HG03025 (cell line): Measurements from ENCODE around the gene NCKIPSD.
"Not testable (repeated sequence)": the region's sequence is repeated elsewhere in the genome, so short reads cannot be mapped to it uniquely, and the experiment has no call there.

Experiments used
- ATAC-seq: cut with Tn5 transposase; IDR thresholded peaks from one replicate; pipeline ENCODE4 v1.9.1; 2021; ENCODE audit warnings: mild to moderate bottlenecking, moderate library complexity; ENCODE audit not compliant: unreplicated experiment, low FRiP score

The NCKIPSD gene

GRCh38 chr3:48685603-48686511, at the start of gene NCKIPSD:
Gene NCKIPSD (minus strand): TSS chr3:48685915. CDS start chr3:48685807, 108 bp downstream.
- peak; percentile 67 for ATAC-seq

GRCh38 chr3:48735075-48735767, 49.5 kb upstream of the NCKIPSD start:
- not testable (repeated sequence) for ATAC-seq

GRCh38 chr3:48734541-48734940, 48.8 kb upstream of the NCKIPSD start:
- ATAC-seq = not testable (repeated sequence)

- ATAC-seq = not testable (repeated sequence)
Measured at GRCh38 chr3:48733752-48734518, 48.2 kb upstream of the NCKIPSD start.

- no peak for ATAC-seq
Measured at GRCh38 chr3:48727511-48727910, 41.8 kb upstream of the NCKIPSD start.

- ATAC-seq = not testable (repeated sequence)
Measured at GRCh38 chr3:48725185-48725855, 39.6 kb upstream of the NCKIPSD start.

- ATAC-seq = no peak
Measured at GRCh38 chr3:48723725-48724124, 38.0 kb upstream of the NCKIPSD start.

- not testable (repeated sequence) for ATAC-seq
Measured at GRCh38 chr3:48723293-48723692, 37.6 kb upstream of the NCKIPSD start.

- peak; percentile 94 for ATAC-seq
Measured at GRCh38 chr3:48716982-48717746, 31.4 kb upstream of the NCKIPSD start, which contains the start of gene IP6K2. Gene IP6K2 (minus strand): TSS chr3:48717221. CDS start chr3:48695291, 21,930 bp downstream.

GRCh38 chr3:48716508-48716981, 30.8 kb upstream of the NCKIPSD start:
- ATAC-seq = no peak

- no peak for ATAC-seq
Measured at GRCh38 chr3:48715174-48715800, 29.6 kb upstream of the NCKIPSD start.

GRCh38 chr3:48711727-48712126, 26.0 kb upstream of the NCKIPSD start:
- ATAC-seq = no peak

GRCh38 chr3:48709051-48709461, 23.3 kb upstream of the NCKIPSD start:
- ATAC-seq = no peak

GRCh38 chr3:48708481-48708889, 22.8 kb upstream of the NCKIPSD start:
- no peak for ATAC-seq

GRCh38 chr3:48707157-48707556, 21.4 kb upstream of the NCKIPSD start:
- no peak for ATAC-seq

GRCh38 chr3:48702320-48702920, 16.7 kb upstream of the NCKIPSD start:
- ATAC-seq = no peak

- no peak for ATAC-seq
Measured at GRCh38 chr3:48700731-48701405, 15.2 kb upstream of the NCKIPSD start.

GRCh38 chr3:48698891-48699290, 13.2 kb upstream of the NCKIPSD start:
- no peak for ATAC-seq
